ENCODE measurements around the gene MRPL19.
"Not testable (repeated sequence)": the region's sequence is repeated elsewhere in the genome, so short reads cannot be mapped to it uniquely, and the experiment has no call there.

MRPL19 gene

DNA sequence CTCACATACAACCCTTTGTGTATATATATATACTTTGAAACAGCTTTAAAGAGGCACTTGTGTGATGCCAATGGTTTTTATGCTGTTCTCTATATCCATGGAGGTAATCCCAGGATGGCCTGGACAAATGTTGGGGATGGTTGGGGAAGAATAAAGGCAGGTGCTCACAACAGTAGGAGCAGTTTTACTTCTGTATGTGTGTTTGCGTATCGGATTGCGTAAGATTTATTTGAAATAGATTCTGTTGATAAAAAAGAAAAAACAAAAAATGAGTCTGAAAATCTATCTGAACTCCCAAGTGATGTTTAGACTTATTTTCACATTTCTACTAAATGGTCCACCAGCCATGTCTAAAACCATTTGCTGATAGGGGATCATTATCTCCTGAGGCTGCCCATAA lies 29.3 kb downstream of the MRPL19 start:
- DNase-seq = no peak

DNA sequence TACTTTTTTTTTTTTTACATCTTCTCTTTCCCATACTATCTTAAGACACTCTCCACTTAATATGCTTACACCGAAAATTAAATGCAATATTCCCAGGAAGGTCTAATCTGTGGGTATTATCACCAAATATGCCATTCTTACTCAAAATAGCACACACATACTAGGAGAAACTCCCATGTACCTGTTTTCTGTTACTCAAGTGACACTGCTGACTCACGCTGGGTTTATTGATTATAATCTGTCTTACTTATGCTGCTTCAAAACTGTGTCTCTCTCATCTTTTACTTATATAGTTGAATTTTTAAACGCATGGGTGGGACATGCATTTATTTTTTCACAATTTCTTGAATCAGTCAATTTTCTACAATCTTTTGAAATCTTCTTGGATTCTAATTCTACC lies 29.9 kb downstream of the MRPL19 start:
- DNase-seq = no peak

DNA sequence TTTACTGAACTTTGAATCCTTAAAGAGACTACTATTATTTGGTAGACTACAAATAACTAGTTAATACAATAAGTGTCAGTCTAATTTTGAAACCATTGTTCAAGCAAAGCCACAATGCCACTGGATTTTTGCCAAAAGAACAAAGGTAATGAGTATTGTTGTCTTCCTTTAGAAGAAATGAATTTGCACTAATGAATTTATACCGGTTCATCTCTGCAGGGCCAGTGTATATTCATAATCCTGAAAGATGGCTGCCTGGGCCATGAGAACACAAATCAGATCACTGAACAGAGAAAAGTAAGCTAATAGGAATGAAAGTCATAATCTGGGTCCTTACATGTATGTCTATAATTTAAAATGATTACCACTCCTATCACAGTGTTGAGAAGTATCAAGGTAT lies 33.0 kb downstream of the MRPL19 start:
- DNase-seq = no peak

DNA sequence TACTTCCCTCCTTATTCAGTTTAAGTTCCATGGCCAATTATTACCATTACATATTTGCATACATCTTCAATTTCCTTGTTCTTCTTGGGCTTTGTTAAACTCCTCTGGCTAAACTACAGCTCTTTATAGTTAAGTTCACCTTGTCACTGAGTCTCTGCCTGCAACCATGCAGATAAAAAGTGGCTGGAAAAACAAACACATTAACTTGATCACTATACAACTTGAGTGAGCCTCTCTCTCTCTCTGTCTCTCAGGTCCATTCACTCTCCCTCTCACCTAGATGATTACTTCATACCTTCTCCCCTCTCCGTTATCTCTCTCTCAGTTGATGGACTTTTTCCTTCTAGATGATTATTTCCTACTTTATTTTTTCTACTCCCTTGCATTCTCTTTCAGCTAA lies 33.8 kb downstream of the MRPL19 start:
- no peak for DNase-seq

- DNase-seq = not testable (repeated sequence)
Measured at GRCh38 chr2:75683430-75683829, 36.8 kb downstream of the MRPL19 start.

DNA sequence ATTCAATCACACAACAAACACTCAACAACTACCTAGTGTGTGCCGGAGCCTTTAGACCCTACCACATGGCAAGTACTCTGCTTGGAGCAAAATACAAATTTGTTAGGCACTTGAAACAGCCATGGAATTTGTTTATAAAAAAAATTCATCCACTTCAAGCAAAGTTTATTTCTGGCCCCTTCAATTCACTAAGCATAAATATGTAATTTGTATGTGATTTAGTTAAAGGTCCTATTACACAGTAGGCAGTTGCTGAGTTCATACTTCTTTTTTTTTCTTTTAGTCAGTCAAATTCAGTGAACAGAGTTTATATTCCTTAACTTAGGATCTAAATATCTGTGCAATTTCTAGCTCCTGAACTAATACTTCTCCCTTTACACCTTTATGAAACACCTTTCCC lies 41.6 kb downstream of the MRPL19 start:
- no peak for DNase-seq

DNA sequence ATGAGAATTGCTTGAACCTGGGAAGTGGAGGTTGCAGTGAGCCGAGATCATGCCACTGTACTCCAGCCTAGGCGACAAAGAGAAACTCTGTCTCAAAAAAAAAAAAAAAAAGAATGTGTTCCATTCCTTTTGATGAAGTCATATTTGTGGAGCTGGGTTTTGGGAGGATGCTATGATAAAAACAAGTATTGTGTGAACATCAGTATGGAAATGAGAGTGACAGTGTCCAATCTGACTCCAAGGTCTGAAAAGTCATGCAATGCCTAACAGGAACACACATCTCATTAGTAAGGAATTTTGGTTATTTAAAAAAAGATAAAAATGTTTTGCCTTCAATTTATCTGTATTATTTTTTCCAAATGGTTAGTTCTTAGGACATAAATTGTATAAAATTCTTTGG lies 52.3 kb downstream of the MRPL19 start:
- DNase-seq = no peak

- no peak for DNase-seq
Measured at GRCh38 chr2:75702593-75702992, 56.0 kb downstream of the MRPL19 start.

DNA sequence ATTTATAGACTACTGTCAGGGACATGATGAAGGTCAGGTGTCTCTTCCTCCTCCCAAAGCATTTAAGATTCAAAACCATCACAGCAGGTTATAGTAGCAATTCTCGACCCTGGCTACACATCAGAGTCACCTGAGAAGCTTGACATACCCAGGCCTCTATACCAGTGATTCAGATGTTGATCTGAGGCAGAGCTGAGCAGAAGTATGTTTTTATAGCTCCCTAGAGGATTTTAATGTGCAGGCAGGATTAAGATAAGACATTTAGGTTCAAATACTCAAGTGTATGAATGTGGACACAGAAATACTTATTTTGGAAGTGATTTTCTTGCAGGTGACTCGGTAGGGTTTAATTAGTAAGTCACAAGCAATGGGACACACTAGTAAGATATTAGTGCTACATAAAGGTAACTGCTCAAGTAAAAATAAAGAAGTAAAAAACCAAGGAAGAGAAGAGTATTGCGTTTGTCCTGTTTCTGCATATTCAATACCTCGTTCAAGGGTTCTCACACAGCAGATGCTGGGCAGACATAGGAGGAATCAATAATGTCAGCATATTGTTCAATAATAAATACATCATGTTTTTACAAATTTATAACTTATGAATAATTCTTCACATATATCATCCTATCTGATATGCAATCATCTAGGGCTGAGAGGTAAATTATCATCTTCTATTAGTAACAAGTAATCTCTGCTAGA lies 57.2 kb downstream of the MRPL19 start:
- no peak for DNase-seq

GRCh38 chr2:75705921-75706320 lies 59.3 kb downstream of the MRPL19 start:
- no peak for DNase-seq

DNA sequence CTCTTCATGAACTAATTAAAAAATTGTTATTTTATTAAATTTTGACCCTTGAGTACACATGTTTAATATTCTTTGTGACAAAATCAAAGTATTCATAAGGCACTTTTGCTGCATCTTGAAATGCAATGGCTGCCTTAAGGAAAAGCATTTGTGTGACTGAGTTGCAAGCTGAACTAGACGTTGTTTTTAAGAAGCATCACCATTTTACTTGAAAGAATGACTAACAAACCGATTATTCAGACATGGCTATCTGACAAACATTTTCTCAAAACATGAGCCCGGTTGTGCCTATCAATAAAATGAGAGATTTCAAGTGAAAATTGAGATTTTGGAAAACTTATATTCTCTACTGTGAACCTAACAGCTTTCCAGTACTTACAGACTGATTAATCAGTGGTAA lies 61.3 kb downstream of the MRPL19 start:
- no peak for DNase-seq

- DNase-seq = no peak
Measured at GRCh38 chr2:75709297-75709696, 62.7 kb downstream of the MRPL19 start.

GRCh38 chr2:75710220-75710576 lies 63.6 kb downstream of the MRPL19 start:
- DNase-seq = no peak

DNA sequence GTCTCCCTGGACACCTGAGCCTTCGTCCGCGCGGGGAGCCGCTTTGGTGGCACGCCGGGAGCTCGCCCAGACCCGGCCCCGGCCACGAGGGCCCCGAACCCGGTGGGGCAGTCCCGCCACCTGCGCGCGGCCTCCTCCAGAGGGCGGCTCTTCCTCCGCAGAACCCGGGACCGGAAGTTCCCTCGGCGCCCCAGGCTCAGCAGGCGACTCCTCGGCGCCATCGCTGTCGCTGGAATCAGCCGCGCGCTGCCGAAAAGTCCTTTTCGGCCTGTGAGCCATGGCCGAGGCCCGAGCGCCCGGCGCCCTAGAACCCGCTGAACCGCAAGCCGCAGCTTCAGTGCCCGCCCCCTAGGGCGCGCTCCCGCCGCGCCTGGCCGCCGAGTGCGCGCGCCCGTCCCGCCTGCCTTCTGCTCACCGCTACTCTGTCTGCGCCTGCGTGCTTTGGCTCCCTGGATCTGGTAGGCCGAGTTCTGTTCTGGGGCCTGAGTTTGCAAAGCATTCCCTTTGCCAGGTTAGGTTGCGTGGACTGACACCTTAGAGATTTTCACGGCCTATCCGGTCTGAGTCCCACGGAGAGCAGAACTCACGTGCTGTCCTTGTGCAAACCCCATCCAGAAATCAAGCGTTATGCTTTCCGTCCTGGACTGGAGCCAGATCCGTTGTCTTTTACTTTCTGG lies 64.1 kb downstream of the MRPL19 start, which contains the start of gene GCFC2:
Gene GCFC2, minus strand, starts transcription at position 339 of the 677 bp plus-strand sequence. Its CDS starts 60 bp downstream, at position 279.
- DNase-seq = peak; percentile 86

- DNase-seq = not testable (repeated sequence)
Measured at GRCh38 chr2:75711590-75711989, 65.0 kb downstream of the MRPL19 start.

GRCh38 chr2:75716406-75716805 lies 69.8 kb downstream of the MRPL19 start:
- no peak for DNase-seq

GRCh38 chr2:75719616-75720015 lies 73.0 kb downstream of the MRPL19 start:
- DNase-seq = no peak

DNA sequence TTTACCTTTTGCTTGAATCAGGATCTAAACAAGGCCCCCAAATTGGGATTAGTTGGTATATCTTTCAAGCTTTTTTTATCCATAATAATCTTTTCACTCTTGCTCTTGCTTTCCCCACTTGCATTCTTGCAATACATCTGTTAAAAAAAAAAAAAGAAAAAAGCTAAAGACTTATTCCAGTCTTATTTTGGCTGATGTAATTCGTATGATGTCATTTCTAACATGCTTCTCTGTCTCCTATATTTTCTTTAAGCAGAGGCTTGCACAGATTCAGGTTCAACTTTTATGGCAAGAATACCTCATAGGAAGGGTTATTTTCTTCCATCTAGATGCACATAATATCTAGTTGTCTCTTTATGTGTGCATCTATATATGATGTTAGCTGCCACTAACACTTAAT lies 73.9 kb downstream of the MRPL19 start:
- DNase-seq = no peak

DNA sequence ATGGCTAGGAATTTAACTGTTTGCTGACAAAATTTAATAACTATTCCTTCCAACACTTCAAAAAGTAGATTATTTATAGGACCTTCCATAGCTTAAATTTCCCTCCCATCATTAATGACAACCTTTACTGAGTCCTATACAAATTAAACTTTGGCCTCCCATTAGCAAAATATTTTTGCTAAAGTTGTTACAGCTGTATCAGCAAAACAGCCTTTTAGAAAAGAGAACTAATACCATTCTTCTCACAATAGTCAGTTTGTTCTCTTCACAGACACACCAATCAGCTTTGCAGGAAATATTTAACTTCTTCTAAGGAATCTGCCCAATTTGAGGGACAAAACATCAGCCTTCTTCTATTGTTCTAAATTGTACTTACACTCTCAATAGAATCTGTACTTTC lies 76.1 kb downstream of the MRPL19 start:
- DNase-seq = no peak

DNA sequence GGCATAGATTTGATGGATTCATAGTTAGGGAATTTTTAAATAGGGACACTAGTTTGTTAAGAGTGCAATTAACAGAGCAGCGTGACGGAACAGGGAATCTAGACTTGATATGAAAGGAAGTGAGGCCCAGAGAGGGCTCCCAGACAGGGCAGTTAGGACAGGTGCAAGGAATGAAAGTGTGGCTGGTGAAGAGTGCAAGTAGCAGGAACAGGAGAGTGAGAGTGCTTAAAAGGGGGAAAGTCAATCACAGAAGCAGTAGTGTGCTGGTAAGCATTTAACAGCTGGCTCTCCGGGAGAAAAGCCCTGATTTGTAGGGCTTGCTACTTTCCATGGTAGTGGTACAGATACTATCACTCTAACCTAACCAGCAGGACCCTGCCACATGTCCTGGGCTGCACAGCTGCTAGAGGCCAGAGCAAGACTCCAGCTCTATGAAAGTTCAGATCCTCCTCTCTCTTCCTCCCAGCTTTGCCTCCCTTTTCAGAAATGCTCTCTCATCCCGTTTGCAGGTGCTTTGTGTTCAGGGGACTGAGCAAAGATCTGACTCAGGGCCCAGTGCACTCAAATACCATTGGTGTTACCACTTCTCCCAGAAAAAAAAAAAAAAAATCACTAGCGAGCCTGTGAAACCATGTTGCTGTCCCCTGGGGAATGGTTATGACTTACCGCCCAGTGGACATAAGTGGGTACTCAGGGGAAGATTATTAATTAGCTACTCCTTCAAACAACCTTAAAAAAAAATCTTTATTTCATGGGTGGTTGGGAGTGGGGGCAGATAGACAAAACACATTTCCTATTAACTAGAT lies 82.2 kb downstream of the MRPL19 start:
- DNase-seq = no peak

- DNase-seq = no peak
Measured at GRCh38 chr2:75729861-75730260, 83.3 kb downstream of the MRPL19 start.

- DNase-seq = no peak
Measured at GRCh38 chr2:75736276-75736675, 89.7 kb downstream of the MRPL19 start.

GRCh38 chr2:75737961-75738360 lies 91.4 kb downstream of the MRPL19 start:
- no peak for DNase-seq
